K562 (cell line): ENCODE data around the gene RAB38. TPM values are rescaled to one million over a fixed set of nuclear protein-coding genes. Genes with fewer than 3 reads are reported as not detected.

ENCODE experiments used
- ATAC-seq: fragments of 200-7000 bp; cut with Tn5 transposase; 3 replicates; pipeline ENCODE4 v1.9.1; 2020; ENCODE audit warnings: moderate library complexity
- BruUV-seq: library from RNA; stranded (reverse); fragments of 400-500 nt; replicated peaks from 2 replicates; lab custom pipeline; 2021; lab: Mats Ljungman, UMichigan
- CTCF ChIA-PET: fragments of 300-600 bp; formaldehyde crosslinking; extraction: SDS; loops from one replicate; lab custom pipeline; 2021; ENCODE audit warnings: low intra/inter-chr PET ratio; lab: Yijun Ruan, JAX
- POLR2A ChIA-PET: fragments of 300-600, 350-650 bp; sonication (Branson Sonifier 250); formaldehyde crosslinking; extraction: SDS; loops from one replicate; lab custom pipeline; 2021; ENCODE audit warnings: antibody characterized with exemption, inconsistent platforms; lab: Yijun Ruan, JAX
- DNase-seq, 4 experiments: peaks; one replicate each; pipeline versions ENCODE4 v3.0.0 to v3.0.0-alpha.2; 2011 to 2018; ENCODE audit warnings: low spot score in 3 of 4, mixed read lengths in 3 of 4; ENCODE audit errors: extremely low read depth in 1 of 4
- FAIRE-seq: peaks from 2 replicates; lab custom pipeline; 2011; peaks lifted over from hg19 to GRCh38; lab: Jason Lieb, UNC
- H2AFZ ChIP-seq: 2 replicates; pipeline ENCODE4 v1.6.0; 2011; ENCODE audit warnings: low read depth, low read length, control low read depth, inconsistent platforms
- H3K27ac ChIP-seq: fragments of 200-600 bp; 3 replicates; pipeline ENCODE4 v1.8.0; 2011; ENCODE audit warnings: low read depth, mild to moderate bottlenecking, control low read depth, inconsistent platforms, low read length, moderate library complexity, mixed read lengths; ENCODE audit errors: extremely low read depth
- H3K27me3 ChIP-seq, 2 experiments: fragments of 300-600 bp in 1 of 2; 2 replicates in 1 of 2; 3 replicates in 1 of 2; pipeline versions ENCODE4 v1.6.0 to v1.8.0; 2011; ENCODE audit warnings: inconsistent platforms in 2 of 2, low read length in 2 of 2, mild to moderate bottlenecking in 1 of 2, mixed read lengths in 1 of 2, moderate library complexity in 1 of 2; ENCODE audit not compliant: control insufficient read depth in 2 of 2, insufficient read depth in 2 of 2
- H3K36me3 ChIP-seq: fragments of 300-600 bp; 3 replicates; pipeline ENCODE4 v1.8.0; 2011; ENCODE audit warnings: mild to moderate bottlenecking, low read length, inconsistent platforms; ENCODE audit not compliant: control insufficient read depth, insufficient read depth
- H3K4me1 ChIP-seq, 2 experiments: fragments of 200-600 bp in 1 of 2; replicated peaks in 1 of 2; 2 replicates in 1 of 2; 3 replicates in 1 of 2; pipeline versions ENCODE4 v1.5.1 to v1.8.0; 2011; ENCODE audit warnings: inconsistent platforms in 2 of 2, low read length in 2 of 2, mild to moderate bottlenecking in 1 of 2, mixed read lengths in 1 of 2, moderate library complexity in 1 of 2; ENCODE audit not compliant: control insufficient read depth in 2 of 2, insufficient read depth in 2 of 2
- H3K4me2 ChIP-seq: 2 replicates; pipeline ENCODE4 v1.6.1; 2011; ENCODE audit warnings: low read length, control low read depth, inconsistent platforms, mixed read lengths; ENCODE audit not compliant: insufficient read depth
- H3K4me3 ChIP-seq: fragments of 200-600 bp; sonication (generic), shearing (Covaris generic); 2 replicates; pipeline ENCODE4 v1.5.1; 2016; ENCODE audit warnings: control low read depth, inconsistent platforms
- H3K79me2 ChIP-seq: fragments of 200-600 bp; 3 replicates; pipeline ENCODE4 v1.8.0; 2011; ENCODE audit warnings: low read length, inconsistent platforms; ENCODE audit not compliant: control insufficient read depth, insufficient read depth
- H3K9ac ChIP-seq, 2 experiments: 2 replicates each; pipeline versions ENCODE4 v1.6.0 to v1.6.1; 2011; ENCODE audit warnings: low read depth in 2 of 2, low read length in 2 of 2, control low read depth in 1 of 2, inconsistent platforms in 1 of 2, mild to moderate bottlenecking in 1 of 2, mixed read lengths in 1 of 2; ENCODE audit not compliant: insufficient read depth in 1 of 2
- H3K9me1 ChIP-seq: one replicate; pipeline ENCODE4 v1.6.0; 2011; ENCODE audit warnings: inconsistent platforms, mild to moderate bottlenecking, low read length, moderate library complexity; ENCODE audit not compliant: control insufficient read depth, insufficient read depth
- H3K9me3 ChIP-seq: replicated peaks from 2 replicates; pipeline ENCODE4 v1.5.1; 2011; ENCODE audit warnings: low read depth, low read length, inconsistent platforms; ENCODE audit not compliant: control insufficient read depth, insufficient read depth
- H4K20me1 ChIP-seq: replicated peaks from 2 replicates; pipeline ENCODE4 v1.6.1; 2011; ENCODE audit warnings: low read length, inconsistent platforms, mixed read lengths; ENCODE audit not compliant: control insufficient read depth, insufficient read depth
- JUND ChIP-seq, 2 experiments: IDR thresholded peaks; 2 replicates in 1 of 2; 3 replicates in 1 of 2; pipeline ENCODE4 v1.6.1; 2011; ENCODE audit warnings: borderline replicate concordance in 2 of 2, low read depth in 2 of 2, low read length in 2 of 2, improper control_type of control experiment in 1 of 2, missing biosample characterization in 1 of 2, missing genetic modification characterization in 1 of 2, missing genetic modification reagents in 1 of 2
- NCOR1 ChIP-seq: fragments of 450-650 bp; IDR thresholded peaks from 2 replicates; pipeline ENCODE4 v1.6.1; 2016; ENCODE audit warnings: mild to moderate bottlenecking, moderate library complexity
- SMARCB1 ChIP-seq: IDR thresholded peaks from 2 replicates; pipeline ENCODE4 v1.6.1; 2011; ENCODE audit warnings: improper control_type of control experiment, low read depth; ENCODE audit not compliant: insufficient read length
- SNRNP70 ChIP-seq: fragments of 200-400 bp; formaldehyde crosslinking; optimal IDR thresholded peaks from 2 replicates; pipeline ENCODE3; 2017; ENCODE audit warnings: low read depth, low read length
- TAF1 ChIP-seq: IDR thresholded peaks from 2 replicates; pipeline ENCODE4 v1.6.1; 2011; ENCODE audit warnings: mild to moderate bottlenecking, low read length, moderate library complexity; ENCODE audit not compliant: insufficient read depth, control insufficient read depth, severe bottlenecking; ENCODE audit errors: extremely low read depth
- U2AF2 ChIP-seq: fragments of 200-400 bp; formaldehyde crosslinking; optimal IDR thresholded peaks from 2 replicates; pipeline ENCODE3; 2017; ENCODE audit warnings: low read depth, mild to moderate bottlenecking, low read length
- ZNF274 ChIP-seq: IDR thresholded peaks from 2 replicates; pipeline ENCODE4 v1.6.1; 2011; ENCODE audit warnings: low read depth, mild to moderate bottlenecking, low read length, moderate library complexity, borderline replicate concordance
- ZNF57 ChIP-seq: fragments of 450-650 bp; formaldehyde crosslinking; IDR thresholded peaks from 2 replicates; pipeline ENCODE4 v1.4.0; 2020; ENCODE audit warnings: mild to moderate bottlenecking, moderate library complexity
- in situ Hi-C: fragments of 300-500 bp; cut with MboI; formaldehyde crosslinking; loops from 4 replicates; pipeline ENCODE4 v1.15.0; 2018; ENCODE audit warnings: inconsistent platforms, mixed read lengths
- intact Hi-C: fragments of 100-400 bp; cut with micrococcal nuclease; formaldehyde crosslinking; loops from 2 replicates; pipeline ENCODE4 v1.14.2; 2022
- polyA plus RNA-seq, 8 experiments: library from polyadenylated mRNA; depleted of rRNA in 4 of 8; stranded (reverse) in 5 of 8; unstranded in 3 of 8; fragments of >200 nt; fragmentation: Nextera tagmentation in 2 of 8; fragmentation: Illumina TruSeq in 1 of 8; extraction: Ambion mirVana in 2 of 8; extraction: Trizol in 1 of 8; gene quantifications; 2 replicates each; pipeline versions ENCODE4 v1.2.1 to v1.2.3, GENCODE V29; 2011 to 2014; ENCODE audit warnings: inconsistent platforms in 1 of 8, missing spikeins in 1 of 8
- total RNA-seq, 7 experiments: library from RNA; depleted of rRNA in 6 of 7; stranded (reverse); fragments of >200 nt in 6 of 7; fragmentation: Illumina TruSeq in 2 of 7; extraction: Trizol in 2 of 7; gene quantifications; 2 replicates each; pipeline versions ENCODE4 v1.2.1 to v1.2.3, GENCODE V29; 2011 to 2021; ENCODE audit warnings: low replicate concordance in 1 of 7
- TF ChIP-seq, protein P1 (sequence below): fragments of 450-650 bp; formaldehyde crosslinking; IDR thresholded peaks from 2 replicates; pipeline ENCODE4 v1.4.0; 2022; ENCODE audit warnings: mild to moderate bottlenecking, moderate library complexity
- TF ChIP-seq, protein P2 (sequence below): sonication (generic); formaldehyde crosslinking; IDR thresholded peaks from 2 replicates; pipeline ENCODE4 v1.8.1; 2022; ENCODE audit warnings: missing genetic modification reagents
- TF ChIP-seq, protein P3 (sequence below): fragments of 250-450 bp; sonication (Bioruptor Pico); IDR thresholded peaks from 2 replicates; pipeline ENCODE4 v1.4.0; 2020; ENCODE audit warnings: mild to moderate bottlenecking, moderate library complexity
- TF ChIP-seq, protein P4 (sequence below): IDR thresholded peaks from 2 replicates; pipeline ENCODE4 v1.6.1; 2016; ENCODE audit warnings: missing genetic modification characterization, missing compliant biosample characterization
- TF ChIP-seq, protein P5 (sequence below): sonication (generic); formaldehyde crosslinking; IDR thresholded peaks from 2 replicates; pipeline ENCODE4 v1.5.0; 2020; ENCODE audit warnings: missing genetic modification reagents

Gene RAB38
- total and polyA plus RNA-seq, 9 of the 15 experiments (the other 6 are each of a cell fraction or from before 2014, with no cell fraction given): 0.59 to 2.9 (median 2.2) TPM

DNA sequence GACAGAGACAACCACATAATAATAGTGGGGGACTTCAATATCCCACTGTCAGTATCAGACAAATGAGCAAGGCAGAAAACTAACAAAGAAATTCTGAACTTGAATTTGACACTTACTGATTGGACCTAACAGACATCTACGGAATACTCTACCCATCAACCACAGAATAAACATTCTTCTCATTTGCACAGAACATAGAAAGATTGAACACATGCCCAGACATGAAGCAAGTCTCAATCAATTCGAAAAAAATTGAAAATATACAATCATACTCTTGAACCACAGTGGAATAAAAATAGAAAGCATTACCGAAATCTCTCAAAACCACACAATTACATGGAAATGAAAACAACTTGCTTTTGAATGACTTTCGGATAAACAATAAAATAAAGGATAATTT lies 17.9 kb downstream of the RAB38 start (continued):
- TF ChIP-seq, protein P1, sequence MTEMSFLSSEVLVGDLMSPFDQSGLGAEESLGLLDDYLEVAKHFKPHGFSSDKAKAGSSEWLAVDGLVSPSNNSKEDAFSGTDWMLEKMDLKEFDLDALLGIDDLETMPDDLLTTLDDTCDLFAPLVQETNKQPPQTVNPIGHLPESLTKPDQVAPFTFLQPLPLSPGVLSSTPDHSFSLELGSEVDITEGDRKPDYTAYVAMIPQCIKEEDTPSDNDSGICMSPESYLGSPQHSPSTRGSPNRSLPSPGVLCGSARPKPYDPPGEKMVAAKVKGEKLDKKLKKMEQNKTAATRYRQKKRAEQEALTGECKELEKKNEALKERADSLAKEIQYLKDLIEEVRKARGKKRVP (CRISPR knock-in tag): no peak
- TF ChIP-seq ZNF274: no peak

DNA sequence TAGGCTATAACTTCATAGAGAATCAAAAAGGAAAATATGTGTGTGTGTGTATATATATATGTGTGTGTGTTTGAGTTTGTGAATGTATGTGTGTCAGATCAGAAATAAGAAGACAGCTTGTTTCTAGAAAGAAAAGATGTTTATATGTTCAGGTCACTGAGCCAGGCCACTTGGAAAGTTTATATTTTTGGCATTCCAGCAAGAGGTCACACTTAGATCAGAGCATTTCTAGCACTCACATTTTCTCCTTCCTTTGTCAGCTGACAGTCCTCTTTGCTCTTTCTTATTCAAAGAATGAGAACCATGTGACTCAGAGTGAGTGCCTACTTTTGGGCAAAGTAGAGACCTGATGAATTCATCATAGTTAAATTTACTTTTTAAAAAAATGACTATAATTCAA lies 22.9 kb downstream of the RAB38 start:
- H3K27me3 ChIP-seq: no peaks in the 10 kb centered on the region
- no peaks in the 10 kb centered on the region for H3K9me3 ChIP-seq
- no peak overlapping the region for H3K27ac ChIP-seq
- BruUV-seq: no TSS peak
- ATAC-seq: no peak
- in situ Hi-C loops (no loop called here), intact Hi-C loops (no loop called here)
- no peaks in the 10 kb centered on the region for H4K20me1 ChIP-seq
- no peak overlapping the region for H3K4me2 ChIP-seq
- no peaks in the 10 kb centered on the region for H3K79me2 ChIP-seq
- no peak overlapping the region for H3K4me3 ChIP-seq
- no peaks in the 10 kb centered on the region for H3K4me1 ChIP-seq
- no peak overlapping the region for H3K9ac ChIP-seq
- POLR2A ChIA-PET: no interaction called here
- H2AFZ ChIP-seq: no peak overlapping the region
- no peaks in the 10 kb centered on the region for H3K9me1 ChIP-seq
- no peaks in the 10 kb centered on the region for H3K36me3 ChIP-seq
- FAIRE-seq: no peak
- DNase-seq: no peak
- CTCF ChIA-PET: no interaction called here
- TF ChIP-seq, protein P2, sequence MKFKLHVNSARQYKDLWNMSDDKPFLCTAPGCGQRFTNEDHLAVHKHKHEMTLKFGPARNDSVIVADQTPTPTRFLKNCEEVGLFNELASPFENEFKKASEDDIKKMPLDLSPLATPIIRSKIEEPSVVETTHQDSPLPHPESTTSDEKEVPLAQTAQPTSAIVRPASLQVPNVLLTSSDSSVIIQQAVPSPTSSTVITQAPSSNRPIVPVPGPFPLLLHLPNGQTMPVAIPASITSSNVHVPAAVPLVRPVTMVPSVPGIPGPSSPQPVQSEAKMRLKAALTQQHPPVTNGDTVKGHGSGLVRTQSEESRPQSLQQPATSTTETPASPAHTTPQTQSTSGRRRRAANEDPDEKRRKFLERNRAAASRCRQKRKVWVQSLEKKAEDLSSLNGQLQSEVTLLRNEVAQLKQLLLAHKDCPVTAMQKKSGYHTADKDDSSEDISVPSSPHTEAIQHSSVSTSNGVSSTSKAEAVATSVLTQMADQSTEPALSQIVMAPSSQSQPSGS (CRISPR knock-in tag): no peak
- TF ChIP-seq U2AF2: no peak
- TF ChIP-seq ZNF57 (CRISPR knock-in tag): no peak
- TF ChIP-seq JUND (IDR thresholded peaks at IDR 0.05; ENCODE audit: borderline replicate concordance, low read depth, low read length): no peak
- no peak for TF ChIP-seq JUND (tag; IDR thresholded peaks at IDR 0.05; ENCODE audit: borderline replicate concordance, low read depth, low read length)
- TF ChIP-seq, protein P3, sequence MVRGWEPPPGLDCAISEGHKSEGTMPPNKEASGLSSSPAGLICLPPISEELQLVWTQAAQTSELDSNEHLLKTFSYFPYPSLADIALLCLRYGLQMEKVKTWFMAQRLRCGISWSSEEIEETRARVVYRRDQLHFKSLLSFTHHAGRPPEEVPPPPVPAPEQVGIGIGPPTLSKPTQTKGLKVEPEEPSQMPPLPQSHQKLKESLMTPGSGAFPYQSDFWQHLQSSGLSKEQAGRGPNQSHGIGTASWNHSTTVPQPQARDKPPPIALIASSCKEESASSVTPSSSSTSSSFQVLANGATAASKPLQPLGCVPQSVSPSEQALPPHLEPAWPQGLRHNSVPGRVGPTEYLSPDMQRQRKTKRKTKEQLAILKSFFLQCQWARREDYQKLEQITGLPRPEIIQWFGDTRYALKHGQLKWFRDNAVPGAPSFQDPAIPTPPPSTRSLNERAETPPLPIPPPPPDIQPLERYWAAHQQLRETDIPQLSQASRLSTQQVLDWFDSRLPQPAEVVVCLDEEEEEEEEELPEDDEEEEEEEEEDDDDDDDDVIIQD (CRISPR knock-in tag): no peak
- TF ChIP-seq, protein P4, sequence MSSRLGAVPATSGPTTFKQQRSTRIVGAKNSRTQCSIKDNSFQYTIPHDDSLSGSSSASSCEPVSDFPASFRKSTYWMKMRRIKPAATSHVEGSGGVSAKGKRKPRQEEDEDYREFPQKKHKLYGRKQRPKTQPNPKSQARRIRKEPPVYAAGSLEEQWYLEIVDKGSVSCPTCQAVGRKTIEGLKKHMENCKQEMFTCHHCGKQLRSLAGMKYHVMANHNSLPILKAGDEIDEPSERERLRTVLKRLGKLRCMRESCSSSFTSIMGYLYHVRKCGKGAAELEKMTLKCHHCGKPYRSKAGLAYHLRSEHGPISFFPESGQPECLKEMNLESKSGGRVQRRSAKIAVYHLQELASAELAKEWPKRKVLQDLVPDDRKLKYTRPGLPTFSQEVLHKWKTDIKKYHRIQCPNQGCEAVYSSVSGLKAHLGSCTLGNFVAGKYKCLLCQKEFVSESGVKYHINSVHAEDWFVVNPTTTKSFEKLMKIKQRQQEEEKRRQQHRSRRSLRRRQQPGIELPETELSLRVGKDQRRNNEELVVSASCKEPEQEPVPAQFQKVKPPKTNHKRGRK (tag): no peak
- no peak for TF ChIP-seq TAF1
- TF ChIP-seq, protein P5, sequence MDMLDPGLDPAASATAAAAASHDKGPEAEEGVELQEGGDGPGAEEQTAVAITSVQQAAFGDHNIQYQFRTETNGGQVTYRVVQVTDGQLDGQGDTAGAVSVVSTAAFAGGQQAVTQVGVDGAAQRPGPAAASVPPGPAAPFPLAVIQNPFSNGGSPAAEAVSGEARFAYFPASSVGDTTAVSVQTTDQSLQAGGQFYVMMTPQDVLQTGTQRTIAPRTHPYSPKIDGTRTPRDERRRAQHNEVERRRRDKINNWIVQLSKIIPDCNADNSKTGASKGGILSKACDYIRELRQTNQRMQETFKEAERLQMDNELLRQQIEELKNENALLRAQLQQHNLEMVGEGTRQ (CRISPR knock-in tag): no peak
- no peak for TF ChIP-seq NCOR1
- TF ChIP-seq SNRNP70: no peak
- no peak for TF ChIP-seq SMARCB1
